NOMO-1 treated with dmso at 0.1 percent for 144 hours (cell line): ENCODE data around the gene PPM1M.

Experiments used
- DNase-seq: peaks from one replicate; lab custom pipeline; 2025; ENCODE audit not compliant: unreplicated experiment; lab: John Stamatoyannopoulos, UW

PPM1M gene

GRCh38 chr3:52230889-52231499, 14.6 kb upstream of the PPM1M start:
- DNase-seq: no peak

DNA sequence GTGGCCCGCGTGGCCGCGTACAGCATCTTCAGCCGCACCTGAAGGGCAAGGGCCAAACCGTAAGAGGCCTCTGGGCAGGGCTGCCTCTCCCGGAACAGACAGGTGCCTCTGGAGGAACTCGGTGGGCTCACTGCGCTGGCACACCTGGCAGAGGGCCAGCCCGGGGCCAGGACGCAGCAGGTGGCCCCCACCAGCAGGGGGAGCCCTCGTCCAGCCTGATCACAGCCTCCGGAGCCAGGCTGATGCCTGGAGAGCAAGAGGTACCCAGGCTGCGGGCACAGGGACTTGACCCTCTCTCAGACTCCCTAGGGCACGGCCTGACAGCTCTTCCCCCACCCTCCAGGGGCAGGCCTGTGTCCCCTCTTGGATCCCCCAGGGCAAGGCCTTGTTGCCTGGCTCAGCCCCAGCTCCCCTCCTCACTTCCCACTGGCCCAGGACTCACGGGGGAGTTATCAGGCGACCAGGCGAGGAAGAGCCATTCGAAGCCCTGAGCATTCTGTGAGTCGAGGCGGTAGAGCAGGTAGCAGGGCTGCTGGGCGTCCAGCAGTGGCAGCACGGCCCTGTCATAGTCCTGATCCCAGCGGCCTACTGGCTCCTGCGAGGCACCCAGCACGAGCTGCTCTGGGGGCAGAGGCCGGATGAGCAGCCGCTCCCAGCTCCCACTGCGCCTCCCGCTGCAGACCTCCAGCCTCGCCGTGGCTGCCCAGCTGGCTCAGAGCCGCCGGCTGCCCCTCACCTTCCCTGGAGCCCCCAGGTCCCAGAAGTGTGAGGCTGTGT, 13.9 kb upstream of the PPM1M start:
- DNase-seq: peak; percentile 33

- DNase-seq: no peak
Measured at GRCh38 chr3:52232279-52233107, 13.1 kb upstream of the PPM1M start.

GRCh38 chr3:52233108-52233591, 12.4 kb upstream of the PPM1M start:
- DNase-seq: no peak

DNA sequence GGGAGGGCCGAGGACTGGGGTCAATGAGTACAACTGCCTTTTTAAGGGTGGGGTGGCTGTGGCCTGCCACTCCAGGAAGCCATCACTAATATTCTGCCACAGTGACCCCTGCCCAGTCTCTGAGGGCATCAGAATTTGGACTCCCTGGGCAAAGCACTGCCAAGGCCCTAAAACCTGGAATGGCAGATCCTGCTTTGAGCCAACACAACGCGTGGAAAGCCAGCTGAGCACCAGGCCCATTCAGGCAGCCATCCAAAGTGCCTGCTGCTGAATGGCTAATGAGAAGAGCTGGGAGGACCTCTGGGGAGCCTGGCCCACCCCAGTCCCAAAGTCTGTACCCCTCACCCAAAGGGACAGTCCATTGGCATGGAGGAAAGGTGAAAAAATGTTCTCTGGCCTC, 11.6 kb upstream of the PPM1M start:
- no peak for DNase-seq

GRCh38 chr3:52234516-52235447, 10.8 kb upstream of the PPM1M start:
- no peak for DNase-seq

DNA sequence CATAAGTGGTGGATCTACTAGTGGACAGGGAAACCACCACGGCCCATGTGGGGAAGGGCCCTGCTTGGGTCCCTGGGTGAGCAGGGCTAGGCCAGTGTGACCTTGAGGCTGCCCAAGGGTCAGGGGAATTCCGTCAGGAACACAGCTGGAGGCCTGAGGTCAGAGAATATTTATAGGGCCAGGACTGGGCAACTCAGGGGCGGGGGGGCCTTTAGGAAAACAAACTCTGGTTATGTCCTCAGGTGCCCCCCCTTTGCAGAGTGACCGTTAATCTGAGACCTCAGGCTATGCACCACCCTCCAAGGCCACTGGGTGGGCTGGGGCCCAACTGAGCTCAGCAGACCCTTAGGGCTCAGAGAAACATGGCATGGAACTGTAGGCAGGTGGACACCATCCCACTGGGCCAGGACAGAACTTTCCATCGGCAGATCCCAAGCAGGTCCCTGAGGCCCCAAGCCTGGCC, 9.1 kb upstream of the PPM1M start:
- no peak for DNase-seq

- DNase-seq: no peak
Measured at GRCh38 chr3:52237006-52237656, 8.4 kb upstream of the PPM1M start.

DNA sequence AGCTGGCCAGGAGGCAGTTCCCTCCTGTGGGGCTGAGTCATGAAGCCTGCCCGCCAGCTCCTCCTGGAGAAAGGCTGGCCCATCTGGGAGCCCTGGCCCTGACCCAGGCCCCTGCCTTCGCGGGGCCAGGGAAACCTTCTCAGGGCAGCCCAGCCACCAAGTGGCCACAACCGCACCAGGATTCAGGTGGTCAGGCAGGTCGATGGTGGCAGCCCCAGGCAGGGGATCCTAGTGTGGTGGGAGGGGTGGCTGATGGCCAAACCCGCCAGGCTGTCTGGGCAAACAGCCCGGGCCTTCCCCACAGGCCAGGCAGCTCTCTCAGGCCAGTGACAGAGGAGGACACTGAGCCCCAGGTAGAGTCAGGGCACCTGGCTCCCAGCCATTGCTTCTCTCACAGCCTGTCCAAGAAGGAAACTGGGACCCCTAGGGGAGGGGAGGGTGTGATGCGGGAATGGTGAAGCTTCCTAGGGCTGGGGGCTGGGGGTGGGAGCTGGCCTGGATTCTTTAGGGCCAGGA, 7.8 kb upstream of the PPM1M start:
- DNase-seq: no peak

GRCh38 chr3:52238193-52238760, 7.3 kb upstream of the PPM1M start:
- DNase-seq: no peak

GRCh38 chr3:52238761-52239701, 6.5 kb upstream of the PPM1M start, which contains the start of gene TWF2:
TWF2 (minus strand) TSS chr3:52239158; CDS start chr3:52239016, 142 bp downstream.
- peak; percentile 64 for DNase-seq

- no peak for DNase-seq
Measured at GRCh38 chr3:52240059-52240885, 5.3 kb upstream of the PPM1M start.

GRCh38 chr3:52240886-52241370, 4.6 kb upstream of the PPM1M start:
- no peak for DNase-seq

- no peak for DNase-seq
Measured at GRCh38 chr3:52242039-52242438, 3.5 kb upstream of the PPM1M start.

GRCh38 chr3:52243791-52244628, 1.5 kb upstream of the PPM1M start:
- DNase-seq: peak; percentile 80

GRCh38 chr3:52246264-52246620, 683 bp downstream of the PPM1M start:
- no peak for DNase-seq
